ENCODE measurements around the gene DNAJC6. TPM values are rescaled to one million over a fixed set of nuclear protein-coding genes. Genes with fewer than 3 reads are reported as not detected.

The DNAJC6 gene
- polyA plus RNA-seq, 1 of the 3 experiments (the other 2 are of a cell fraction): 1.9 TPM

- CTCF ChIA-PET: interaction anchor here (1.5 kb wide), 1 partner anchor 275 kb away, joined by 7 read pairs; no protein-coding TSS in a partner anchor
- POLR2A ChIA-PET: interaction anchor here (0.8 kb wide), 1 partner anchor 8 kb away, joined by 4 read pairs; no protein-coding TSS in a partner anchor
- 90% methylated on average over 4 of the region's 4 CpGs for WGBS (ENCODE audit: low lambda C conversion rate)
These were observed 103.1 kb downstream of the DNAJC6 start for GRCh38 chr1:65412256-65412983.

GRCh38 chr1:65412984-65413375 is 103.6 kb downstream of the DNAJC6 start:
- no peak for DNase-seq
- H3K4me3 ChIP-seq (ENCODE audit: low read depth in 2 of 2, low read length in 1 of 2): no peak overlapping the region
- no peaks in the 10 kb centered on the region for H3K27me3 ChIP-seq (ENCODE audit: insufficient read depth)
- no peak overlapping the region for H3K27ac ChIP-seq (ENCODE audit: low read depth in 2 of 2, low read length in 1 of 2)
- no peaks in the 10 kb centered on the region for H3K4me1 ChIP-seq (ENCODE audit: control insufficient read depth in 1 of 2, insufficient read depth in 2 of 2, low read depth in 1 of 2, low read length in 1 of 2)
- no peaks in the 10 kb centered on the region for H3F3A ChIP-seq (replicated peaks; ENCODE audit: insufficient read depth)
- H4K20me1 ChIP-seq (ENCODE audit: insufficient read depth): no peaks in the 10 kb centered on the region
- H3K9ac ChIP-seq: no peak overlapping the region
- peaks cover 0 to 11% of the 10 kb centered on the region in 2 experiments for H3K36me3 ChIP-seq (replicated peaks in 1 of 2; ENCODE audit: control insufficient read depth in 1 of 2, insufficient read depth in 2 of 2, low read length in 1 of 2)
- CTCF ChIA-PET: interaction anchor here (1.5 kb wide), 1 partner anchor 275 kb away, joined by 7 read pairs; no protein-coding TSS in a partner anchor
- no peak overlapping the region for H3K4me2 ChIP-seq
- H3K9me2 ChIP-seq: no peaks in the 10 kb centered on the region
- TF ChIP-seq POLR2AphosphoS5 (IDR thresholded peaks at IDR 0.05; ENCODE audit: low read depth, low read length): no peak
- no peak for TF ChIP-seq USF1 (IDR thresholded peaks at IDR 0.05; ENCODE audit: borderline replicate concordance, low read depth)
- no peak for TF ChIP-seq EZH2phosphoT487 (IDR thresholded peaks at IDR 0.05; ENCODE audit: borderline replicate concordance, low read depth)
- TF ChIP-seq YY1 (IDR thresholded peaks at IDR 0.05; ENCODE audit: low read depth): no peak
- no peak for TF ChIP-seq FOXJ3 (CRISPR knock-in tag; IDR thresholded peaks at IDR 0.05)
- no peak for TF ChIP-seq MEF2A (IDR thresholded peaks at IDR 0.05; ENCODE audit: borderline replicate concordance, low read depth)
- no peak for TF ChIP-seq SMC3 (IDR thresholded peaks at IDR 0.05; ENCODE audit: low read depth, low read length)
- POLR2A ChIA-PET: no interaction called here
- 87% methylated on average over 3 of the region's 3 CpGs for WGBS (ENCODE audit: low lambda C conversion rate)
- H3K79me2 ChIP-seq (ENCODE audit: insufficient read depth): no peaks in the 10 kb centered on the region
- no peak overlapping the region for H2AFZ ChIP-seq (ENCODE audit: low read depth)
- H3K9me3 ChIP-seq: no peaks in the 10 kb centered on the region

More at GRCh38 chr1:65412256-65412983, 103.1 kb downstream of the DNAJC6 start:
- H3K36me3 ChIP-seq (replicated peaks in 1 of 2; ENCODE audit: control insufficient read depth in 1 of 2, insufficient read depth in 2 of 2, low read length in 1 of 2): peaks cover 0 to 13% of the 10 kb centered on the region in 2 experiments
- H3K4me3 ChIP-seq (ENCODE audit: low read depth in 2 of 2, low read length in 1 of 2): no peak overlapping the region
- TF ChIP-seq MXI1 (IDR thresholded peaks at IDR 0.05; ENCODE audit: low read depth, low read length): no peak
- no peak for TF ChIP-seq NFIC (IDR thresholded peaks at IDR 0.05; ENCODE audit: borderline replicate concordance)
- no peak for TF ChIP-seq TCF12 (IDR thresholded peaks at IDR 0.05)
- TF ChIP-seq TEAD4 (IDR thresholded peaks at IDR 0.05; ENCODE audit: borderline replicate concordance, insufficient read depth): no peak
- no peak for TF ChIP-seq GATA2 (CRISPR knock-in tag; IDR thresholded peaks at IDR 0.05)
- no peak for TF ChIP-seq FOXM1 (IDR thresholded peaks at IDR 0.05; ENCODE audit: low read depth)
- no peaks in the 10 kb centered on the region for H3K79me2 ChIP-seq (ENCODE audit: insufficient read depth)
- H3K9me3 ChIP-seq: no peaks in the 10 kb centered on the region
- no peaks in the 10 kb centered on the region for H3K4me1 ChIP-seq (ENCODE audit: control insufficient read depth in 1 of 2, insufficient read depth in 2 of 2, low read depth in 1 of 2, low read length in 1 of 2)
- H3K9ac ChIP-seq: no peak overlapping the region
- no peak overlapping the region for H3K4me2 ChIP-seq
- no peaks in the 10 kb centered on the region for H3F3A ChIP-seq (replicated peaks; ENCODE audit: insufficient read depth)
- H3K27me3 ChIP-seq (ENCODE audit: insufficient read depth): no peaks in the 10 kb centered on the region
- H3K9me2 ChIP-seq: no peaks in the 10 kb centered on the region
- H3K27ac ChIP-seq (ENCODE audit: low read depth in 2 of 2, low read length in 1 of 2): no peak overlapping the region
- no peak overlapping the region for H2AFZ ChIP-seq (ENCODE audit: low read depth)
- DNase-seq: no peak
- H4K20me1 ChIP-seq (ENCODE audit: insufficient read depth): no peaks in the 10 kb centered on the region
